ENCODE measurements around the gene ISM1. TPM values are rescaled to one million over a fixed set of nuclear protein-coding genes. Genes with fewer than 3 reads are reported as not detected.

Gene ISM1
- total RNA-seq, 1 experiment from 2014 or later, result 0.20 TPM

DNA sequence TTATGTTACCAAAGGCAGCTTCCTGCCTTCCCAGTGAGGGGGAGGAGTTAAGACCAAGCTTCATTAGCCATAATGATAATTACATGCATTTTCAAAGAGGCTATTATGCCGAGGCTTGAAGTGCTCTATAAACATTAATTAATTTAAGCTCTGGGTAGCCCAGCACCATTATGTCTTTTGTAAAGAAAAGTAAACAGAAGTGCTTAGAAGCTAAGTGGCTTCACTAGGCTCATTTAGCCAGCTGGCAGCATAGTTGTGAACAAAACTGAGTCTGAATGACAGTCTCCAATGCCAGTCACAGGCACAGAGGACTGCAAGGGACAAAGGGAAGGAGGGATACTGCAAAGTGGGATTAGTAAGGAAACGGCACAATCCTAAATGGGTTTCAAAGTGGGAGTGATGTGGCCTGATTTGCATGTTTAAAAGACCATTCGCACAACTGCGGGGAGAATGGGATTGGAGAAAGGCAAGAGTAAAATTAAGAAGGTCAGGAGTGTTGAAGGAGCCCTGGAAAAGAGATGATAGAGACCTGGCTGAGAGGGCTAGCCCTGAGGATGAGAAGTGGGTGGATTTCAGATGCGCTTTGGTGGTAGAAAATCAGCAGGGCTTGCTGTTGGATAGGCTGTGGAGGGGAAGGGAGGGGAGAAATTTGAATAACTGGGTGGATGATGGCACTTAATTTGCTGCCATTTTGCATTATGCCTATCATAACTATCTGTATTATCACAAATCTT, 20.1 kb upstream of the ISM1 start:
- Mint-ChIP-seq H3K9me3 (no peaks in the 10 kb centered on the region), H3K36me3 (ENCODE audit: insufficient read depth in 1 of 3, low read depth in 3 of 3) (no peaks in the 10 kb centered on the region), H3K27ac (peak overlapping the region in 1 of 3 experiments; percentile 88; a peak in 3 of 7 replicates), H3K4me3 (no peak overlapping the region), H3K4me1 (peaks cover 18 to 24% of the 10 kb centered on the region in 2 experiments), H3K27me3 (ENCODE audit: low read depth) (peaks cover 3% of the 10 kb centered on the region)
- peak; percentile 34 for DNase-seq
- H4K5ac ChIP-seq (ENCODE audit: insufficient read length, low read depth, low read length), result no peak overlapping the region
- H3K23me2 ChIP-seq (ENCODE audit: insufficient read length, low read depth, low read length, poor library complexity, severe bottlenecking), result no peaks in the 10 kb centered on the region
- no peak overlapping the region for H3T11ph ChIP-seq (ENCODE audit: low read length)
- H3K18ac ChIP-seq (ENCODE audit: insufficient read length, low read depth, low read length), result no peak overlapping the region
- H2AFZ ChIP-seq (ENCODE audit: low read length), result no peak overlapping the region
- no peak overlapping the region for H2BK5ac ChIP-seq (ENCODE audit: insufficient read length, low read length)
- H2AK5ac ChIP-seq (ENCODE audit: insufficient read length, low read length), result no peak overlapping the region
- TF ChIP-seq, protein P1, sequence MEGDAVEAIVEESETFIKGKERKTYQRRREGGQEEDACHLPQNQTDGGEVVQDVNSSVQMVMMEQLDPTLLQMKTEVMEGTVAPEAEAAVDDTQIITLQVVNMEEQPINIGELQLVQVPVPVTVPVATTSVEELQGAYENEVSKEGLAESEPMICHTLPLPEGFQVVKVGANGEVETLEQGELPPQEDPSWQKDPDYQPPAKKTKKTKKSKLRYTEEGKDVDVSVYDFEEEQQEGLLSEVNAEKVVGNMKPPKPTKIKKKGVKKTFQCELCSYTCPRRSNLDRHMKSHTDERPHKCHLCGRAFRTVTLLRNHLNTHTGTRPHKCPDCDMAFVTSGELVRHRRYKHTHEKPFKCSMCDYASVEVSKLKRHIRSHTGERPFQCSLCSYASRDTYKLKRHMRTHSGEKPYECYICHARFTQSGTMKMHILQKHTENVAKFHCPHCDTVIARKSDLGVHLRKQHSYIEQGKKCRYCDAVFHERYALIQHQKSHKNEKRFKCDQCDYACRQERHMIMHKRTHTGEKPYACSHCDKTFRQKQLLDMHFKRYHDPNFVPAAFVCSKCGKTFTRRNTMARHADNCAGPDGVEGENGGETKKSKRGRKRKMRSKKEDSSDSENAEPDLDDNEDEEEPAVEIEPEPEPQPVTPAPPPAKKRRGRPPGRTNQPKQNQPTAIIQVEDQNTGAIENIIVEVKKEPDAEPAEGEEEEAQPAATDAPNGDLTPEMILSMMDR (conservative IDR thresholded peaks at IDR 0.05), result no peak
- H3K4me1 ChIP-seq (ENCODE audit: insufficient read depth, low read length), result peaks cover 10% of the 10 kb centered on the region
- H3K79me2 ChIP-seq (ENCODE audit: insufficient read depth, low read length), result no peaks in the 10 kb centered on the region
- WGBS (ENCODE audit: extremely low coverage, insufficient read length, low lambda C conversion rate), result no CpG with 5 or more reads among the region's 5 CpGs
- H3K4ac ChIP-seq (ENCODE audit: low read depth, low read length), result no peak overlapping the region
- H3K23ac ChIP-seq (ENCODE audit: insufficient read length, low read depth, low read length), result no peak overlapping the region
- no peak overlapping the region for H2BK20ac ChIP-seq (ENCODE audit: low read depth, low read length, poor library complexity, severe bottlenecking)
- no peak overlapping the region for H2BK12ac ChIP-seq (ENCODE audit: insufficient read length, low read depth, low read length)
- H3K79me1 ChIP-seq (ENCODE audit: insufficient read depth, low read depth, low read length, poor library complexity, severe bottlenecking), result no peaks in the 10 kb centered on the region
- no peak overlapping the region for H3K27ac ChIP-seq (ENCODE audit: insufficient read length, low read depth, low read length)
- no peak overlapping the region for H4K91ac ChIP-seq (ENCODE audit: insufficient read length, low read depth, low read length)
- no peaks in the 10 kb centered on the region for H3K27me3 ChIP-seq (ENCODE audit: insufficient read depth, low read length)
- H2BK15ac ChIP-seq (ENCODE audit: low read depth, low read length), result no peak overlapping the region
- no peaks in the 10 kb centered on the region for H3K9me3 ChIP-seq (ENCODE audit: control insufficient read depth, low read depth, low read length)
- no peak overlapping the region for H3K4me2 ChIP-seq (ENCODE audit: insufficient read depth, insufficient read length, low read length)
- no peaks in the 10 kb centered on the region for H4K20me1 ChIP-seq (ENCODE audit: control insufficient read depth, insufficient read depth, insufficient read length)
- H3K56ac ChIP-seq (ENCODE audit: insufficient read length, low read depth, low read length), result no peak overlapping the region
- no peak overlapping the region for H3K14ac ChIP-seq (ENCODE audit: insufficient read depth, low read length)
- no peak overlapping the region for H2BK120ac ChIP-seq (ENCODE audit: low read depth, low read length, poor library complexity, severe bottlenecking)
- H3K9ac ChIP-seq (ENCODE audit: extremely low read depth, insufficient read length, low read length), result no peak overlapping the region
- H4K8ac ChIP-seq (replicated peaks; ENCODE audit: insufficient read length, low read depth, low read length), result no peak overlapping the region

Measured in H9 (cell line).